ENCODE results near the gene PEA15.
A peak's percentile ranks its signal among the peaks of the same experiment; 100 is the strongest.

The PEA15 gene

DNA sequence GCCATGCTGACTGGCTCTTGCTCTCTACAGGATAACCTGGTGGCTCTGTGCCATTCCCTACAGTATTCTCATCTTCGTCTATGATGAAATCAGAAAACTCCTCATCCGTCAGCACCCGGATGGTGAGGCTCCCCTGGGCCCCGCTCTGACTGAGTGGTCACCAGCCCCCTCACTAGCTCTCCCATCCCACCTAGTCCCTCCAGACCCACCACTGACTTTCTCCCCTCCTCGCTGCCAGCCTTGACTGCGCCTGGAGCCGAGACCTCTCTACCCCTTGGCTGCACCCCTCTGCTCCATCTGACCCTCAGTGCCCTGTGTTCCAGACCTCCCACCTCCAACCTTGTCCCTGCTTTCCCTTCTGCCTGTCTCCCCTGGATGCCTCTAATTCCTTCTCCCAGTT, 18.9 kb upstream of the PEA15 start:
- no peak for DNase-seq

DNA sequence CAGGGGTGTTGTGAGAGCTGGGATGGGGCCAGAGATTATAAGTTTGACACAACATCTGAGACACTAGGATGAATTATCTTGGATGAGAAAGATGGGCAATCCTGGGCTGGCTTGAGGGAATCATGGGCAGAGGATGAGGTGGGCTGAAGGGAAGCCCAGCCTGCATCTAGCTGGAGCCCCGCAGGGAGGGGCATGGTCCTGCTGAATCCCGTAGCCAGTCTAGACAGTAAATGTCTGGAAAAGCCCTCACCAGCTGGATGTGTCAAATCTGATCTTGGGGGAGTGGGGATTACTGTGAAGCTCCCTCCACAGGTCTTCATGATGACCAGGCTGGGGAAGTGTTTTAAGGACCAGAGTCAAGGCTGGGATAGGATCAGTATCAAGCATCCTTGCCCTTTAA, 18.5 kb upstream of the PEA15 start:
- DNase-seq = no peak

DNA sequence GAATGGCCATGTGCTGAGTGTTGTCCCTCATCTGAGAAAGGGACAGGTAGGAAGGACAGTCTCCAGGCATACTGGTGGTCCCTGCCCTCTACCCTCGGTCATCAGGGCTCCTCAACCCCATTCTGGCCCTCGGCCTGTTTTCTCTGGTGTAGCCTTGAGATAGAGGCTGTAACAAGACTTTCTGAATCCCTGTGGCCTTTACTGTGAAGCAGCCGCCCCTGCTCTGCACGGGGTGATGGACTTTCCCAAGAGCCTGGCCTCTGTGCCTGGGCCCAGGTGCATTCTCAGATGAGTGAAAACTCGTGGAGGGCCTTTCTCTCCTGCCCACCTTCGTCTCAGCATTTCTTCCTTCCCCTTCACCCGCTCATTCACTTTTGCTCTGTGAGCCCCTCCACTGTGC, 17.8 kb upstream of the PEA15 start:
- no peak for DNase-seq

DNA sequence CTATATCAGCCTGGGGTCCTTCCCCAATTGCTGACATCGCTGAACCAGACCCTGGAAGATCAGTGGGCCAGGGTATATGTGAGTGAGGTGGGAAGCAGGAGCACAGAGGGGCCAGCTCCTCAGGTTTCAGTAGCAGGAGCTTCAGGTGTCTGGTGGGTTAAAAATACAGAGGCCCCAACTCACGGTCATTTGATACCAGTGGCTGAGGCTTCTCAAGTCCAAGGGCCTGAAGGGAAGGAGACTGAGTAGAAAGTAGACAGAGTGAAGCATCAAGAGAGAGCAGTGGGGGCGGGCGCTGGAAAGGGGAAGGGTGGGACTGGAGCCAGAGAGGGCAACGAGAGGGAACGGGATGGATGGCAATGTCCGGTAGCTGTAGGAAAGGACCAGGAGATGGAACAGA, 16.8 kb upstream of the PEA15 start:
- no peak for DNase-seq

DNA sequence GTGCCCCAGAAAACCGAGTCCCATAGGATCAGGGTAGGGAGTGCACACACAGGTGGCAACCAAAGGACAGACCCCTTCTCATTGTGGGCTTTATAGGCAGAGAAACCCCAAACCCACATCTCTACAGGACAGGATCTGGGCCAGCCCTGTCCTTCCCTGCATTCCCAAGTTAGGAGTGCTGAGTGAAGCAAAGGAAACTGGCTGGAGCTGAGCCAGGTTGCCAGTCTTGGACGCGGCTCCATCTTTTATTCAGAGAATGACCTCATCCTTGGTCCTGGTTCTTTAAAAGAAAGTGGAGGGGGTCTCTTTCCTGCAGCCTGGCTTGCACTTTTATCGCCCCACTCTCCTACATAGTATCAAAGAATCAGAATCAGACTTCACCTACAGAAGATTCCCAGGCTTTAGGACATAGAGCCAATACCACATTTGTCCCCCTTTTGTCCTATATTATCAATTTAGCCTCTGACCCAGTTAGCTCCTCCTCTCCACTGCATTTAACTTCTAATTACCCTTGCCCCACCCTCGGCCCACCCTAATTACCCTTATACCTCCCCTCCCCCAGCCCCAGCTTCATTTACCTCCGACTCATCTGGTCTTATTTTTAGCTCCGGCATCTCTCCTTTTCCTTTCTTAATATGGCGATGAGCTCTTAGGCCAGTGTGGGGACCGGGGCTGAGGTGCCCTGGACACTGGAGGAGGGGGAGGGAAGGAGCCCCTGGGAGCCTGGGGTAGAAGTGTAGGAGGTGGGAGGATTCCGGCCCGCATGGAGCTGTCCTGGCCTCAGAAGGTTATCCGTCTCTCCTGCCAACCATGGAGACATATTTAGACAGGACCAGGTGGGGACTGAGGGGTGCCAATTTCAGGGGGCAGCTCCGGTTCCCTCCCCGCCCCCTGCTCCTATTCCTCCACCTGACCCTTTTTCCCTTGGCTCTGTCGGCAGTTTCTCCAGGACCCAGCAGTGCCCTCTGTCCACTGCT, 15.2 kb upstream of the PEA15 start, which contains the start of gene CASQ1:
CASQ1 (plus strand) TSS at position 927 of the 977 bp plus-strand sequence. CDS start 177 bp downstream, outside the sequence.
- no peak for DNase-seq

DNA sequence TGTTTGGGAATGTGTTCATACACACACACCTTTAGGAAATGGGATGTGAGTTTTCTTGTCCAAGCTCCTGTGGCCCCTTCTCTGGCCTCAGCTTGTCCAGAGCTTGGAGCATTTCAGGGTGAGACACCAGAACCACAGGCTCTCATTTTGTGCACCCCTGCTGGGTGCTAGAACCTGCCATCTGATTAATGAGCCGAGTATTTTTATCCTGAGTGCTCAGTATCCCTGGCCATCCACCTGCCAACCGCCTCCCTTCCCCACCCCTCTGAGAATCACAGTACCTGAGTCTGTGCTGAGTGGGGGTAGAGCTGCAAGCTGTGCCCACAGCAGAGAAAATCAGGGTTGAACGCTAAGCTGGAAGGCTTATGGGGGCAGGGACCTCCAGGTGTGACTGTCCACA, 13.4 kb upstream of the PEA15 start:
- DNase-seq = no peak

GRCh38 chr1:160192234-160192633, 12.9 kb upstream of the PEA15 start:
- DNase-seq = no peak

DNA sequence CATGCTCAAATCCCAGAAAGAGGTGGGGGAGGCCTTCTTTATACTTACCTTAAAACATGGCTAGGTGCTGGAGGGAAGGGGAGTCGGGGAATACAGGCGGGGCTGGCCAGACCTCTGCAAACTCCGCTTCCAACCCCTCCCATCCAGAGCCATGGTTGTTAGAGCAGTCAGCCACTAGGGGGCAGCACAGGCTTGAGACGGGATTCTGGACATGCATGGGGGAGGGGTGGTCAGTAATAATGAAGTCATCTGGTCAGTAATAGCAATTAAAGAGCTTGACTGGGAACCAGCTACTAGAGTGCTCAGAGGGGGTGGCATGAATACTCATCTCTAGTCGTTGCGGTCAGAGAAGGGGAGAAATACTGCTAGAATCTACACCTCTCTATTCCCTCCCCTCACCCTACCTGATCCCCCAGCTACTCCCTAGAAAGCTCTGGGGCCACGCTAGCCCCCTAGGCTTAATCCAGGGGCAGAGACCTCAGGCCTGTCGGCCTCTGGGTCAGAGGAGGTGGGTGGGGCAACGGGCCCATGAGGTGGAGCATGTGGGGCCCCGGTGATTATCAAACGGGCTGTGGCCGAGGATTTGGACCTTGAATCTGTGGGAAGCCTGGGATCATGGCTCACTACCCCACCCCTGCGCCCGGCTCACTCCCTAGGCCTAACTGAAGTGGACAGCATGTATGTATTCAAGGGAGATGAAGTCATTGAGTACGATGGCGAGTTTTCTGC, 11.9 kb upstream of the PEA15 start:
- DNase-seq = peak; percentile 70

GRCh38 chr1:160193832-160194736, 11.1 kb upstream of the PEA15 start:
- no peak for DNase-seq

DNA sequence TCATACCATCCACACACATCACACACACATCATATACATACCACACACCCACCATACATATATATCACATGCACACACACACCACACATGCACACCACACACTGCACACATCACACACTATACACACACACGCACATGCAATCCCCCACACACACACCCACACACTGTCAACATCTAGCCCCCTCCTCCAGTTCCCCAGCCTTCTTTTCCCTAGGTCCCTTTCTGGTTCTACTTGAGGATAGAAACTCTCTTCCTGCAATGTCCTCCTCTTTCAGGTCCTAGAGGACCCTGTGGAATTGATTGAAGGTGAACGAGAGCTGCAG, 10.5 kb upstream of the PEA15 start:
- no peak for DNase-seq

DNA sequence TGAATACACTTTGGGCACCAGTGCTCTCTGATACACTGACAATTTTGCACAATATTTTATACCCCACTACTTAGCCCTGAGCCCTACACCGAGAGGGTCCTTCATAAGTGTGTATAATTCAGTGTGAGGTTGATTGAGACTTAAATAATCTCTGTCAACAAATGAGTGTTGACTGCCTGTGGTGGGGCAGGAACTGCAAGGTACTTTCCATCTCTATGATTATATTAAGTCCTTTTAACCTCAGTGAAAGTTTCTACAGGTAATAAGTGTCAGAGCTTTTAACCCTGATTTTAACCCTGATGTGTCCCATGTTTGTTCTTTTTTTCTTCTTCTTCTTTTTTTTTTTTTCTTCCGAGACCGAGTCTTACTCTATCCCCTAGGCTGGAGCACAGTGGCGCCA, 9.0 kb upstream of the PEA15 start:
- DNase-seq = no peak

GRCh38 chr1:160197231-160197630, 8.0 kb upstream of the PEA15 start:
- DNase-seq = no peak

DNA sequence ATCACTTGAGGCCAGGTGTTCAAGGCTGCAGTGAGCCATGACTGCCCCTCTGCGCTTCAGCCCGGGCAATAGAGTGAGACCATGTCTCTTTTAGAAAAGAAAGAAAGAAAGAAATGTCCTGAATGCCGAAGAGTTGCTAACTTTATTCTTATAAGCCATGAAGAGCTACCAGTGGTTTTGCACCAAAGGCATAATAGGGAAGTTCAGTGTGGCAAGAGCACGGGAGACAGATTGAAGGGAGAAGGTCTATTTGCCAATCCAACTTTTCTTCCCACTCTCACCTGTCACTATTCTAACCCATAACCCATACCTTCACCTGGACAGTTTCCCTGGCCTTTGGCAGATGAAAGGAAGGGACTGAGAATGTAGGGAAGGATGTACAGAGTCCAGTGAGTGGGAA, 4.4 kb upstream of the PEA15 start:
- no peak for DNase-seq

GRCh38 chr1:160204526-160205241, 500 bp upstream of the PEA15 start:
- no peak for DNase-seq

DNA sequence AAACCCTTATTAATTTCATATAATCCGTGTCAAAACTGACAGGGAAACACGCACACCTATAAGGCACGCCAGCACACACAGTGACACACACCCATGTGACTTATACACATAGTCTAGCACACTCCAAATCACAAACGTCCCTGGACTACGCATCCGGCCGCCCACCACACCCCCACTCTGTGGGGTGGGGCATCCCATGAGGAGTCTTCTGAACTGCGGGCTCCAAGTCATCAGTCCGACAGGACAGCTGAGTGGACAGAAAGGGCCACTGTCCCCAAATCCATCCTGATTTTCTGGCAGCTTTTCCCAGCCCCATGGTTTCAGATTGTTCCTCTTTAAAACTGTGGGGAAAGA, 829 bp downstream of the PEA15 start:
- peak; percentile 13 for DNase-seq

DNA sequence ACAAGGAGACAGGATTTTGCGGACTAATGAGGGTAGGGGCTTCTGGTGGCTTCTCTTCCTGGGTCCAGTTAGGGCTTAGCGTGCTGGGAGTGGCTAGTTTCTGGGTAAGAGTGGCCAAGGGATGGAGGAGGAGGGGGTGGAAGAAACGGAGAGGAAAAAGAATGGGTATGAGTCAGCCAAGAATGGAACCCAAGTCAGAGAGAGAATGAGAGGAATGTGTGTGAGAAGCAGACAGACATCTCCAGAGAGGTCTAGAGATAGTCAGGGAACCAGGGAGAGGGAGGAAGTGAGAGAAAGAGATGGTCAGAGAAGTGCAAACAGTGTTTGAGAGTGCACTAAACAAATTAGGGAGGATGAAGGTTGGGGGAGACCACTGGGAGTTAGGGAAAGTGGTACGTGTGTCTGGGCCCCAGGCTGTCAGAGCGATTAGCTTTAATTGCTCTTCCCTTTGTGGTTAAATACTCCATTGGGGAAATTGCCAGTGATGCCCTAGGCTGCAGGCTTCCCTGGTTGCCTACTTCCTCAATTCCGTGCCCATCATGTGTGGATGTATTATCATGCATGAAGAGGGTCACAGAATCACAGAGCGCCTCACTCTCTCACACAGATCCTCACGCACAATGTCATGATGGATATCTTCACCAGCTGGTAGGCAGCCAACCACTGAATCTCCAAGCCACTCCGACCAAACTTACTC, 1.4 kb downstream of the PEA15 start:
- DNase-seq = peak; percentile 14

DNA sequence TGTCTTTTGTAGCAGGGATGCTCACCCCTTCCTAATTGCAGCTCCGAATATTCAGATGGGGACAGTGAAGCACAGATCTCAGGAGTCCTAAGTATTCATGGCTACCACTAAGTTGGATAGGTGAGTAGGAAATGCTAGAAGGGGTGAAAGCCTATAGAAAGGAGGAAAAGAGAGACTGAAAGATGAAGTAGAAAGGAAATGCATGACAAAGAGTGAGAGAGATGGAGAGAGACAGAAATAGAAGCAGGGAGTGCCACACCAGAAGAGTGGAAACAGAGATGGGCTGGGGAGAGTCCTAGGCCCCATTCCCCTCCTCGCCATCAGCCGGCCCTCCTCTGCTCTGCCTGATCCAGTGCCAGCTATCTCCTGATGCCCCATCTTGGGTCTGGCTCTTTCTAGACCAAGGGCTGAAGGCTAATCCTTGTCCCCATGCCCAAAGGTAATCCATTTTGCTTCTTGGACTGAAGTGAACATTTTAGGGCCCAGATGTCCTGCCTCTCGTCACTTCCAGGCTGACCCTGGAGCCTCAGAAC, 2.0 kb downstream of the PEA15 start:
- DNase-seq = no peak

DNA sequence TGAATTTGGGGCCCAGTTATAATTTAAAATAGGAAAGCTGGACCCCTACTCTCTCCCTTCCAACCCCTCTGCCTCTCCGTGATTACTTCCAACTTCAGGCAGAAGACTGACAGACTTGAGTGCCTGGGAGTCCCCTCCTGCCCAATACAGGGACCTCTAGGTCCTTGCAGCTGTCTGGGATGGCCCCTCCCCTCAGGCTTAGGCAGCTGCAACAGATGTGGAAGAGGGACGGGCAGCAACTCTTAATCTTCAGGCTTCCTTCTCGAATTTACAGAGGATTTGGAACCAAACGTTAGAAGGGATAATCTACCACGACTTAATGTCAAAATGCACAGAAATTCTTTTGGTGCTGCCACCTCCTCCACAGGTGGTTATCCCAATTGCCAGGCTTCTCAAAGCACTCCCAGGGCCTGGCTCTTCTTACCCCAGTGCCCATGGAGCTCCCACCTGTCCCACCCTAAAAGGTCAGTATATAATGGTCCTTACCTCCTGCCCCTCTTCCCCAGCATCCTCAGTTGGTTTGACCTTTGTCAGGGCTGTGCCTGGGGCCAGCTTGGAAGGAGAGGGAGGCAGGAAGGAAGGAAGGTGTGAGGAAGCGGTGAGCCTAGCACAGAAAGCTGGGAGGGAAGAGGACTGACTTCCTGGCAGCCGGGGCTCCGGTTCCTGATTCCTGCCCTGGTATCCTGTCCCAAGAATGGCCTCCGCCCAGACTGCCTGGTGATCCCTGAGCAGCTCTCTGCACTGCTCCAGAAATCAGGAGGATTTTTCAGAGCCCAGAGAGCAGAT, 2.8 kb downstream of the PEA15 start:
- DNase-seq = no peak

DNA sequence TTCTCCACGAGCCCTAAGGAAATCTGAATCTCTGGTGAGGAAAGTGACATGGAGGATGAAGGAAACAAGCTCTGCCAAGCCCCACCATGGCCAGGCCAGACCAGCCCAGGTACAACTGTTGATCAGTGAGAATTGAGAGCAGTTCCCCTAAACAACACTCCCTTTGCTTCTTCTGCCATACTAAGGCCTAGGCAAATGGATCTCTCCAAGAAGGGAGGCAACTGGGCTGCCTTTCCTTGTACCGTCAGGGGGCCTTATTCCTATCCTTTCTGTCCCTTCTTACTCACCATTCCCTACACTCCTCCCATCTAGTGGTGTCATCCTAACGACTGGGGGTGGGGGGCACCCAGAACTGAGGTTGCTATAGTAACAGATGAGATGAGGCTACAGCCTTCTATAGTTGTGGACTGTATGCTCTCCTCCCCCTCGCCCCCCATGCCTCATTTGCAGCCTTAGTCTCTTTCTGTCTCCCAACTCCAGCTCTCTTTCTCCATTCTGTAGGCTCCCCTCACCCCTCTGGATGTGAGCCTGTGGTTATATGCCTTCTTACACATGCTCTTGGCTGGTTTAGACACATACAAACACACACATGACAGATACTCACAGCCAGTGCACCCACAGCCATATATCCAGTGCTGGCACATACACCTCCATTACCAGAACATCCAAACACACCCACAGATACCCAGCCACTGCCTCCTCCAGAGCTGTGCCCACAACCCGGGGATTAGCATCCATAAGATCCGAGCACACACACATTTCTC, 3.6 kb downstream of the PEA15 start:
- no peak for DNase-seq
